NCI-H146 treated with DMSO at 0.1 percent for 48 hours (cell line): ENCODE data around the gene DLG5.

Source experiments
- DNase-seq: peaks from one replicate; lab custom pipeline; 2025; ENCODE audit not compliant: unreplicated experiment; lab: John Stamatoyannopoulos, UW

Gene DLG5

DNA sequence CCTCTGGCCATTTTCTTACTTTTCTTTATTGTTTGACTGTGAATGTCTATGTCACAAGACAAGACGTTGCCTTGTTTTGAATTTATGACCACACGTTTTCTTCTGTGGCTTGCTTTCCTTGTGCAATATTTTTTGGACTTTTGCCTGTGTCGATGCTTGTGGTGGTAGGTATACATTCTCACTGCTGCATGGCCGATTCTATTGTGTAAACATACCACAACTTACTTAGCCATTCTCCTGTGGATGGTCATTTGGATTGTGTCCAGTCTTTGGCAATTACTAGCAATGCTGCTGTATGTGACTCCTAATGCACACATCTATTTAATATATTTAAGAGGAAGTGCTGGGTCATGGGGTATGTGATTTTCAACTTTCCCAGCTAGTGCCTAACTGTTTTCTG is 18.0 kb upstream of the DLG5 start:
- no peak for DNase-seq

GRCh38 chr10:77943121-77943901 is 16.8 kb upstream of the DLG5 start:
- DNase-seq, result peak; percentile 42

GRCh38 chr10:77941790-77942189 is 15.2 kb upstream of the DLG5 start:
- DNase-seq, result no peak

GRCh38 chr10:77940627-77941026 is 14.1 kb upstream of the DLG5 start:
- no peak for DNase-seq

- no peak for DNase-seq
Observed at GRCh38 chr10:77940225-77940624, 13.7 kb upstream of the DLG5 start.

GRCh38 chr10:77939561-77940001 is 13.0 kb upstream of the DLG5 start:
- DNase-seq, result peak; percentile 24

DNA sequence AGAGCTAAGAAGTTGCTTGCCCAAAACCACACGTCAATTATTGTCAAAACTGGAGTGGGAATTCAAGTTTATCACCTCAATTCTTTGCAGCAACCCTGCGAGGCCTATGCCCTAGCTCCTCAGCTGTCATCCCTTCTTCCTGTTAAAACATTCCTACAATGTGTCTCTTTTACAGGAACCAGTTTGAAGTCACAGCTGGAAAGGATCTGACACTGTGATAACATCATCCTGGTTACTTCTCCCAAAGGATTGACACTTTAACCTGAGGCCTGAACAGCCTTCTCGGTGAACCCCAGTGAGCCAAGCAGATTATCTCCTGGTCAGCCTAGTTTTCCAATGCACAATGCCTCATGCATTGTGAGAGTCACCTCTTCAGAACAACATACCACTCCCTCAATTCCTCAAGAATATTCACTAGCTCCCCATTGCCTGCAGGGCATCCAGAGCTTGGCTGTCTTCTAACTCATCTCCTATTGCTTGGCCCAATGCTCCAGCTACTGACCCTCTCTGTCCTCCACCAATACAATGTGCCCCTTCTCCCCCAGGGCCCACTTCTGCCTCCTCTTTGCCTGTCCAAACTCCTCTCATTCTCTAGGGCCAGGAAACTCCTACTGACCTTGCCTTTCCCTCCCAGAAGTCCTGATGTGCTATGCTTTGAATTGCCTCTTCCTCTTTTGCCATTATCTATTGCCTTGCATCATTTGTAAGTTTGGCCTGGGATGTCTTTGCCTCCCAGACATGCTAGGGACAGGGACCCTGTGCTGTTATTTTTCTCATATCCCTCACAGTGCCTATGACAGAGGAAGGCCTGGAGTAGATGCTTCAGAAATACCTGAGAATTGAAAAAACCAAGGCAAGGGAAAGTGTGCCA is 10.4 kb upstream of the DLG5 start:
- no peak for DNase-seq

- no peak for DNase-seq
Observed at GRCh38 chr10:77932016-77932715, 5.6 kb upstream of the DLG5 start.

DNA sequence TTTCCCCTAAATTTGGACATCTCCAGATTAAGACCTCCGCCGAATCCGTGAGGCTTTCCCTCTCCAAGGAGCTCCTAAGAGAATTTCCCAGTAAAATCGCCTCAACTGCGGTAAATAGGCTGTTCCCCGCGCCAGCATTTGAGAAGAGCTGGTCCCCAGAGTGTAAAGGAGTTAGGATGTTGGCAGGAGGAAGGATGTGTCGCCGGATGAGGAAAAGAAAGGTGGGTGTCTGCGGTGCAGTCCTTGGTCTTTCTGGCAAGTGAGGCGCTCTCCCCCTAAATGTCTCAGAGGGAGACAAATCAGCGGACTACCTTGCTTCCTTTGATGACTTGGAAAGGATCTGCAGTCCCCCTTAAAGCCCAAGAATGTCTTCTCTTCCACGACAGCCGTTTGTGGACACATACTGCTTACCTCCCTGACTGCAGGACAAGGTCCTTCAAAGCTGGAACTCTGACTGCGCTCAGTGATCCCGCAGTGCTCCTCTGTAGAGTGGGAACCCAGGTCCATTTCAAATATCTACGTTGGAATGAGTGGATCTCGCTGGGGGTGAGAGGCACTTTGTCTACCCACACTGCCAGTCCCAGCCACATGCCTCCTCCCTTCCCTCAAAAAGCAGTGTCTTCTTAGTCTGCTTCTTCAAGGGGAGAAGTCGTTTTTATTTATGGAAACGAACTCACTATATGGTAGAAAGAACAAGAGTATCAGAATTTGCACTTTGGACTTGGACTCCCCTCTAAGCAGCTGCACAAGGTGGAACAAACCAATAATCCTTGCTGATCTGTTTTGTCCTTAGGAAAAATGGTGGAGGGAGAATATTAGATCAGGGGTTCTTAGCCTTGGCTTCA is 1.1 kb upstream of the DLG5 start:
- DNase-seq, result no peak

DNA sequence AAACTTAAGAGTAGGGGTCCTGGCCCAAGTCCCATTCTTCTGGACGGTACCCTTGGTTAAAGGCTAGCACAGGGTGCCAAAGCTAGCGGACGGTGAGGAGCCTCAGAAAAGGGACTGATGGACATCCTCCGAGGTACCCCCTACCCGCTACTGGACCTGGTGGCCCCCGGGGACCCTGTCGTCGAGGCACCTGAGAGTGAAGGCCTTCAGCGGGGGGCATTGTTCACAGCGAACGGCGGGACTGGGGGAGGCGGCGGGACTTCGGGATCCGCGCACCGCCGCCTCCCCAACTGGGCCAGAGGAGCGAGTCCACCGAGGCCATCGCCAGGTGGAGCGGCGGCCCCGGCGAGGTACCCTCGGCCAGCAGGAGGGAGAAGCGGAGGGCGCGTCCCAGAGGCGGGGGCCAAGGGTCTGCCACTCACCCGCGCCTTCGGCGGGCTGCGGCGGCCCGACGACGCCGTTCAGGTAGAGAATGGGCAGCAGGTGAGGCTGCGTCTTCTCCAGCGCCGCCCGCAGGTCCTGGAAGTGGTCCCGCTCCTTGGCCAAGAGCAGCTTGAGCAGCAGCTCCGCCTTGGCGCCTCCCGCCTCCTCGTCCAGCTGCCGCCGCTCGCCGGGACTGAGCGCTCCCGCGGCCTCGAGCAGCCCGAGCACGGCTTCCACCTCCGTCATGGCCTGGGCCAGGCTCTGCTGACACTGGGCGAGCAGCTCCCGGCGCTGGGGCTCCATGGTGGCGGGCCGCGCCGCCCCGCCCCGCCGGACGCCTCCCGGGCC is 575 bp downstream of the DLG5 start:
- DNase-seq, result peak; percentile 18

GRCh38 chr10:77925410-77925794 is 1.2 kb downstream of the DLG5 start:
- DNase-seq, result no peak

DNA sequence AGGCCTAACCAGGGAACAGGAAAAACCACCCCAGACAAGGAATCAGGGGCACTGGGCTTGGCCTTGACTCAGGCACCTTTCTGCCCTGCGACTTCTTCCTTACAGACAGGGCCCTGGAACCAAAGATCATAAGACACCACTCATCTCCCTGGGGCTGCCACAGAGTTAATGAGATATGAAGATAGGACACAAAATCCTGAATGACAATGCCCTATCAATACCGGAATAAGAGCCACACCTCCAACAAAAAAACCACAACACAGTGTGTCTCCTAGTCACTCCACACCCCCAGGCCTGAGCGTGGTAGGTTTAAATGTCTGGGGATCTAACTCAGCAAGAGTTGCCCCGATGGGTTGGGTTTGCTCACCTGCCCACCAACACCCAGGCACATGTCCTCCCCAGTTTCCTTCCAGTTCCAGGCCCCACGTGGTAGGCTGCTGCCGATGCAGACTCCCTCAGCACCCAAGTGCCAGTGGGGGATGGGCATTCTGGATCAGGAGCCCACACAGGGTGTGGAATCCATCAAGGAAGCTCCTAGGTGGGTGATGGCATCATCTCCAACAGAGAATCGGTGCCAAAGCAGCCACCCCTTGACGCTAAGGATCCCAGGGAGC is 3.9 kb downstream of the DLG5 start:
- no peak for DNase-seq

DNA sequence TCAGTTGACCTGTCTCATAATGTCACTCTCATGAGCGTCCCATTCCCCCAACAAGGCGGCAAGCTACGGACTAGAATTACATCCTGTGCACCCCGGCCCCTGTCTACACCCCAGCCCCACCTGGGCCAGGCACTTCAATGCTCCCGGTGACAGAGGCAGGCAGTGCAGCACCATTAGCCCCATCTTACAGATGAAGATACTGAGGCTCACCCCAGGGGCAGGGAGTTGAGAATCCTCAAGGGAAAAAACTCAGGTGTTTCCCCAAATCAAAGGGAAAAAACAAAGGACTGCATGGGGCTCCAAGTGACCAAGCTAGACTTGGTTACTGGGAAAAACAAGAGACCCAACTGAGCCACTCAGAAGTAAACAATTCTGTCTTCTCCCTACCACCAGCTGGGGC is 4.5 kb downstream of the DLG5 start:
- no peak for DNase-seq

GRCh38 chr10:77921395-77921794 is 5.2 kb downstream of the DLG5 start:
- DNase-seq, result no peak

DNA sequence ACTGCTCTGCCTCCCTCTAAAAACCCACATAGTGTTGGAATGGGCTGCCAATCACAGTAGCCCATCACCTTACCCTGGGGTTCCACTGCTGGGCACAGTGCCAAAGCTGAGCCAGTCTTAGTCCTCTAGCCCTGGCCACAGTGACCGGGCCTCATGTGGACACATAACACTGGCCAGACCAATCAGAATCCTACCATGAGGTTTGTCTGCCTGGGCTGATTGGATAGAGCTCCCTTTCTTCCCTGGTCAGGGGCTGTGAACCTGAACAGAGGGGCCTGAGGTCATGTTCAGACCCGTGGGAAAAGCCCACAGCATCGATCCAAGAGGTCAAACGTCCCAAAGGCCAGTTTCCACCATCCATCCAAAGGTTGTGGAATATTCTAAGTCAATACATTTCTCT is 6.1 kb downstream of the DLG5 start:
- no peak for DNase-seq

GRCh38 chr10:77919713-77920108 is 6.8 kb downstream of the DLG5 start:
- DNase-seq, result no peak

DNA sequence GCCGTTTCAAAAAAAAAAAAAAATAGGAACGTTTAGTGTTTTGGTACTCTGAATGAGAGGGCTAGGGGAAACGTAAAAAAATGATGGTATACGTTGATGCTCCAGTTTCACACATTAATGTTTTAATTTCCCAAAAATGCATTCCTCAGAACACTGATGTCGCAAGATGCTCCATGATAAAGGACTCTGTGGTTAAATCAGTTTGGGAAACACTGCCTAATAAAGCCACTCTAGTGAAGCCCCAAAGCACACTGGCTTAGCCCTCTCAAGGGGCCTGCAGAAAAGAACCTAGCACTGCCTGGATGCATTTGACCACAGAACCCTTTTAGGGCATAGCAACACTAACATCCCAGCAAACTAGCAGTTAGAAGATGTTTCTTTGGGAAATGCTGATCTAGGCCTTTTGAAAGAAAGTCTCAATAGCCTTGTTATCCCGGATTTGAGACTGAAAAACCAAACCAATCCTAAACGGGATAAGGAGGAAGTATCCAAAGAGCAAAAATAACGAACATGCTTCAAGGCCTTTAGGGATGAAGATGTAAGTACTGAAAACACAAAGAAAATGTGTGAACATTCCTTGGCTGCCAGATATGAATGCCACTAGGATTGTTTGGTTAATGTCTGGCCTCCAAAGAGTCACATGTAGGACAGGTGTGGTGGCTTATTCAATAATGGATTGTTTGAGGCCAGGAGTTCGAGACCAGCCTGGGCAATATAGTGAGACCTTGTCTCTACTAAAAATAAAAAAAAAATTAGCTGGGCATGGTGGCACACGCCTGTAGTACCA is 11.0 kb downstream of the DLG5 start:
- DNase-seq, result no peak

GRCh38 chr10:77913090-77913489 is 13.5 kb downstream of the DLG5 start:
- DNase-seq, result no peak

DNA sequence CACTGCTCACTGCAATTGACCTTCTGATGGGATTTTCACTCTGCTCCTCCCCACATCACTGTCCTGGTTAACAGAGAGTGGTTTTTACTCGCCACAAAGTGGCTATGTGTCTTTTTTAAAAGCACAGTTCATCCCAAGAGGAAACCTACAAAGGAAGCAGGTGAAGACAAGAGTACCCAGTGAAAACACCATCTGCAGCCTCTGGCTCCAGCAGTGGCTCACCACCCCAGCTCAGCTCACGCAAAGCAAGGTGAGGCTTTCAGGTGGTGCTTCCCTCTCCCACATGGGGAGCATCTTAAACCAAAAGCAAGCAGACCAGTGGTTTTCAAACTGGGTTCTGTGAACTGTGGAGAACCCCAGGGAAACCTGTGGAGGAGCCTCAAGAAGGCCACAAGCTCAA is 14.0 kb downstream of the DLG5 start:
- no peak for DNase-seq
